OCI-M1 (cell line): ENCODE measurements around the gene ABT1.

Experiments
- DNase-seq: peaks from one replicate; lab custom pipeline; 2025; lab: John Stamatoyannopoulos, UW

ABT1 gene

GRCh38 chr6:26575494-26575939 lies 21.2 kb upstream of the ABT1 start:
- DNase-seq: peak; percentile 93

GRCh38 chr6:26576407-26576843 lies 20.3 kb upstream of the ABT1 start:
- peak; percentile 88 for DNase-seq

GRCh38 chr6:26576929-26577719 lies 19.6 kb upstream of the ABT1 start:
- peak; percentile 97 for DNase-seq

GRCh38 chr6:26577720-26578072 lies 19.1 kb upstream of the ABT1 start:
- no peak for DNase-seq

GRCh38 chr6:26578279-26578678 lies 18.5 kb upstream of the ABT1 start:
- no peak for DNase-seq

- no peak for DNase-seq
Measured at GRCh38 chr6:26578741-26579140, 18.0 kb upstream of the ABT1 start.

- no peak for DNase-seq
Measured at GRCh38 chr6:26581164-26581915, 15.4 kb upstream of the ABT1 start.

- DNase-seq: no peak
Measured at GRCh38 chr6:26588965-26589364, 7.8 kb upstream of the ABT1 start.

- peak; percentile 82 for DNase-seq
Measured at GRCh38 chr6:26592649-26593048, 4.1 kb upstream of the ABT1 start.

GRCh38 chr6:26593278-26594130 lies 3.2 kb upstream of the ABT1 start:
- peak; percentile 51 for DNase-seq

- DNase-seq: no peak
Measured at GRCh38 chr6:26594131-26594498, 2.6 kb upstream of the ABT1 start.

GRCh38 chr6:26594730-26595632 lies 1.8 kb upstream of the ABT1 start:
- peak; percentile 96 for DNase-seq

- peak; percentile 98 for DNase-seq
Measured at GRCh38 chr6:26595669-26596269, 984 bp upstream of the ABT1 start.

GRCh38 chr6:26597389-26597766 lies 625 bp downstream of the ABT1 start:
- DNase-seq: no peak

- no peak for DNase-seq
Measured at GRCh38 chr6:26597821-26598220, 1.1 kb downstream of the ABT1 start.

GRCh38 chr6:26598267-26598666 lies 1.5 kb downstream of the ABT1 start:
- DNase-seq: no peak

GRCh38 chr6:26599134-26599533 lies 2.4 kb downstream of the ABT1 start:
- no peak for DNase-seq

- no peak for DNase-seq
Measured at GRCh38 chr6:26599591-26599990, 2.8 kb downstream of the ABT1 start.

- DNase-seq: no peak
Measured at GRCh38 chr6:26600759-26601158, 4.0 kb downstream of the ABT1 start.

- no peak for DNase-seq
Measured at GRCh38 chr6:26602262-26602661, 5.5 kb downstream of the ABT1 start.

- no peak for DNase-seq
Measured at GRCh38 chr6:26604026-26604425, 7.3 kb downstream of the ABT1 start.
